OCI-LY1 (cell line): Measurements from ENCODE around the gene REG4.

Source experiments
- CTCF ChIP-seq: fragments of 200-600 bp; sonication (generic), shearing (Covaris generic); IDR thresholded peaks from 2 replicates; pipeline ENCODE4 v1.5.1; 2017; ENCODE audit warnings: mild to moderate bottlenecking, antibody characterized with exemption, low read length, moderate library complexity, mixed read lengths
- EZH2 ChIP-seq: fragments of 200-600 bp; sonication (generic), shearing (Covaris generic); IDR thresholded peaks from 2 replicates; pipeline ENCODE4 v1.8.0; 2017; ENCODE audit warnings: borderline replicate concordance, mixed run types, mild to moderate bottlenecking, antibody characterized with exemption, low read length, moderate library complexity, mixed read lengths

- no peak for TF ChIP-seq CTCF
- no peak for TF ChIP-seq EZH2
Observed at GRCh38 chr1:119811387-119811786, at the start of gene REG4.
